Measurements from ENCODE around the gene RHOJ. TPM values are rescaled to one million over a fixed set of nuclear protein-coding genes. Genes with fewer than 3 reads are reported as not detected.
"Not testable (repeated sequence)": the region's sequence is repeated elsewhere in the genome, so short reads cannot be mapped to it uniquely, and the experiment has no call there.

Gene RHOJ
- total RNA-seq, 2 experiments from 2014 or later, result not detected

DNA sequence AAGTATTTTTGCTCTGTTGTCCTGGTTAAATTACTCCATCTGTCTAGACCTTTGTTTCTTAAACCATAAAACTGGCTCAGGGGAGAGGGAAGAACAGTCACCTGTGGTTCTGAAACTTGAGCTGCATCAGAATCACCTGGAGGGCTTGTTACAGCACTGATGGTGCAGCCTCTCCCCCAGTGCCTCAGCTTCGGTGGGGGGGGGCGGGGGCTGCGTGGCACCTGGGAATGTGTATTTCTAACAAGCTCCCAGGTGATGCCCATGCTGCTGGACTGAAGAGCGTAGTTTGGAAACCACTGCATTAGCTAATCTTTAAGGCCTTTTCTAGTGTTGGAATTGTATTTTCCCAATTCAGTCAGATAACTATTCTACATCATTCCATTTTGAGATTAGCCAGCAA lies 71.8 kb downstream of the RHOJ start:
- no peak for ATAC-seq
- CTCF ChIA-PET, result interaction anchor here (1.3 kb wide), 1 partner anchor 1097 kb away, joined by 11 read pairs; no protein-coding TSS in a partner anchor
- no peaks in the 10 kb centered on the region for H3K27me3 Mint-ChIP-seq

DNA sequence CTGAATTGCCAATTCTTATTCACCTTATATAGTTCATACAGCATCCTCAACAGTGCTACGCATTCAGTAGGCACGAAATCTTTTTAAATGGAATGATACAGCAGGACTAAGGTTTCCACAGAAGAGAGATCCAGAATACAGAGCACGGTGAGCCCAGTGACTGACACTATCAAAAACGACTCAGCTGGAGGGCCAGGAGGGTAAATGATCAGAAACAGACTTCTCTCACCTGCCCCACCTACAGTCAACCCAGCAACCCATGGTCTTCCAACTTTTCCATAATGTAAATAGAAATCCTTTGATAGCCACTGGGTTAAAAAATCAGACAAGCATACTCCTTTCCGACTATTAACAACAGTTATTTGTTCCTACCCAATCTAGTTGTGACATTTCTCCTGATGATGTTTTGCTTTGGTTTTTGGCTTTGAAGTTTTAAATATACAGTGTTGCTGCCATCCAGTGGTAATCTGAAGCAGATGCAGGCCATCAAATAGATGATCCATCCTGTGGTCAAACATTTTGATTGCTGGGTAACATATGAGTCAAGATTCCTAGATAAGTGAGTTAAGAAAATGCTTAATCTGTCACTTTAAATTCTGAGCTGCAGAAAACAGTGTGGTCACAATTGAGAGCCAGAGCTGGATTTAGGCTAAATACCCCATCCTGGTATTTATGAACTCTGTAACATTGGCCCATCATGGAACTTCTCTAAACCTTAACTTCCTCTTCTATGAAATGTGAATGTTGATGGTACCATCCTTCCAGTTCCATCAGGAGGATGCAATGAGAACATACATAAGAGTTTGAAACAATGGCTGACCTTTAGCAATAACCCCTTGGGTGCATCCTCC lies 72.5 kb downstream of the RHOJ start:
- DNase-seq (peak; percentile 7), ATAC-seq (peak; percentile 69)
- Mint-ChIP-seq H3K27me3 (no peaks in the 10 kb centered on the region), H3K9me3 (no peaks in the 10 kb centered on the region), H3K36me3 (ENCODE audit: low read depth) (no peaks in the 10 kb centered on the region), H3K4me1 (ENCODE audit: low read depth) (no peaks in the 10 kb centered on the region), H3K4me3 (no peak overlapping the region), H3K27ac (no peak overlapping the region)
- POLR2A ChIA-PET, result no interaction called here
- CTCF ChIA-PET, result interaction anchor here (1.0 to 1.3 kb wide), 4 partner anchors 13 to 1097 kb away, joined by 3 to 11 read pairs (median 4); no protein-coding TSS in a partner anchor
- intact Hi-C loops (cut with micrococcal nuclease), result loop anchor here (10.0 kb wide), 2 partner anchors 102 to 1112 kb away; no protein-coding TSS in a partner anchor
- TF ChIP-seq, protein P1, sequence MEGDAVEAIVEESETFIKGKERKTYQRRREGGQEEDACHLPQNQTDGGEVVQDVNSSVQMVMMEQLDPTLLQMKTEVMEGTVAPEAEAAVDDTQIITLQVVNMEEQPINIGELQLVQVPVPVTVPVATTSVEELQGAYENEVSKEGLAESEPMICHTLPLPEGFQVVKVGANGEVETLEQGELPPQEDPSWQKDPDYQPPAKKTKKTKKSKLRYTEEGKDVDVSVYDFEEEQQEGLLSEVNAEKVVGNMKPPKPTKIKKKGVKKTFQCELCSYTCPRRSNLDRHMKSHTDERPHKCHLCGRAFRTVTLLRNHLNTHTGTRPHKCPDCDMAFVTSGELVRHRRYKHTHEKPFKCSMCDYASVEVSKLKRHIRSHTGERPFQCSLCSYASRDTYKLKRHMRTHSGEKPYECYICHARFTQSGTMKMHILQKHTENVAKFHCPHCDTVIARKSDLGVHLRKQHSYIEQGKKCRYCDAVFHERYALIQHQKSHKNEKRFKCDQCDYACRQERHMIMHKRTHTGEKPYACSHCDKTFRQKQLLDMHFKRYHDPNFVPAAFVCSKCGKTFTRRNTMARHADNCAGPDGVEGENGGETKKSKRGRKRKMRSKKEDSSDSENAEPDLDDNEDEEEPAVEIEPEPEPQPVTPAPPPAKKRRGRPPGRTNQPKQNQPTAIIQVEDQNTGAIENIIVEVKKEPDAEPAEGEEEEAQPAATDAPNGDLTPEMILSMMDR (IDR thresholded peaks at IDR 0.05), result peak; percentile 66

More for the DNA sequence above, 71.8 kb downstream of the RHOJ start:
- H3K4me3 Mint-ChIP-seq, result no peak overlapping the region
- H3K4me1 Mint-ChIP-seq (ENCODE audit: low read depth), result no peaks in the 10 kb centered on the region
- TF ChIP-seq, protein P1 (IDR thresholded peaks at IDR 0.05), result no peak
- no peaks in the 10 kb centered on the region for H3K36me3 Mint-ChIP-seq (ENCODE audit: low read depth)
- H3K9me3 Mint-ChIP-seq, result no peaks in the 10 kb centered on the region
- intact Hi-C loops (cut with micrococcal nuclease), result loop anchor here (10.0 kb wide), 2 partner anchors 101 to 1111 kb away; no protein-coding TSS in a partner anchor
- POLR2A ChIA-PET, result no interaction called here
- DNase-seq, result no peak
- H3K27ac Mint-ChIP-seq, result no peak overlapping the region

DNA sequence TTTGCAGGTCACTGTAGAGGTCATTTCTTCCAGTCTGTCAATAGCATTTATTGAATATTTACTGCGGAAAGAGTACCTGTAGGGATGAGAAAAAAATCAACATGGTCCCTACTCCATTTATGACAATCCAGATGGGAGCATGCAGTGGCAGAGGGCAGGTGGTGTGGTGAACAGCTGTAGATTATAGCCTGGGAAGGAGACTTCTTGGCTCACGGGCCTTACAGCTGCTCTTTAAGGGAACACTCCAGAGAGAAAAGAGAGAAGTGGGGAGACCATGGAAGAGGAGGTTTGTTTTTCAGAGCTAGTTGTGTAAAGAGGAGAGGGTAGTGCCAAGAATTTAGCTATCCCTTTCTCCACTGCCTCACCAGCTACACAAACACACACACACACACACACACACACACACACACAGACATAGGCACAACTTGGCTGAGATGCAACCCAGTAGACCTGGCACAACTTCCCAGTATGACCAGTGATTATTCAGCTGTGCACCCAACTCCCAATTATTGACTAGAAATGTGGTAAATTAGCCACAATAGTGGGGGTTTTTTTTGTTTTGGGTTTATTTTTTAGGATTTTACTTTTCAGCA lies 73.4 kb downstream of the RHOJ start:
- ATAC-seq (no peak), DNase-seq (no peak)
- POLR2A ChIA-PET, result interaction anchor here (0.7 kb wide), 1 partner anchor 244 kb away, joined by 3 read pairs; no protein-coding TSS in a partner anchor
- TF ChIP-seq, protein P1 (IDR thresholded peaks at IDR 0.05), result no peak
- CTCF ChIA-PET, result interaction anchor here (1.0 to 1.4 kb wide), 5 partner anchors 9 to 1010 kb away, joined by 3 to 6 read pairs (median 3); no protein-coding TSS in a partner anchor
- intact Hi-C loops (cut with micrococcal nuclease), result loop anchor here (10.0 kb wide), 2 partner anchors 103 to 1113 kb away; no protein-coding TSS in a partner anchor
- Mint-ChIP-seq H3K27me3 (no peaks in the 10 kb centered on the region), H3K4me1 (ENCODE audit: low read depth) (no peaks in the 10 kb centered on the region), H3K9me3 (no peaks in the 10 kb centered on the region), H3K36me3 (ENCODE audit: low read depth) (no peaks in the 10 kb centered on the region), H3K27ac (no peak overlapping the region), H3K4me3 (no peak overlapping the region)

DNA sequence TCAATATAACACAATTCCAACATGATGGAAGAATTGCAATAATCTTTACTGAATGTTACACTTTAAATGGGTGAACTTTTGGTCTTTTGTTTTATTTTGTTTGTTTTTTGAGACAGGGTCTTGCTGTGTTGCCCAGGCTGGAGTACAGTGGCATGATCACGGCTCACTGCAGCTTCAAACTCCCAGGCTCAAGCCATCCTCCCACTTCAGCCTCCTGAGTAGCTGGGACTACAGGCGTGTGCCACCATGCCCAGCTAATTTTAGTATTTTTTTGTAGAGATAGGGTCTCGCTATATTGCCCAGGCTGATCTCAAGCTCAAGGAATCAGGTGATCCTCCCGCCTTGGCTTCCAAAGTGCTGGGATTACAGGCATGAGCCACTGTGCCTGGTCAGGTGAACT lies 75.7 kb downstream of the RHOJ start:
- H3K4me3 Mint-ChIP-seq; H3K9me3 Mint-ChIP-seq; H3K27ac Mint-ChIP-seq; H3K36me3 Mint-ChIP-seq (ENCODE audit: low read depth); POLR2A ChIA-PET; H3K27me3 Mint-ChIP-seq; DNase-seq; ATAC-seq; H3K4me1 Mint-ChIP-seq (ENCODE audit: low read depth): not testable (repeated sequence)
- CTCF ChIA-PET, result interaction anchor here (1.9 kb wide), 1 partner anchor 1100 kb away, joined by 6 read pairs; no protein-coding TSS in a partner anchor
- intact Hi-C loops (cut with micrococcal nuclease), result loop anchor here (10.0 kb wide), 2 partner anchors 105 to 1115 kb away; no protein-coding TSS in a partner anchor

DNA sequence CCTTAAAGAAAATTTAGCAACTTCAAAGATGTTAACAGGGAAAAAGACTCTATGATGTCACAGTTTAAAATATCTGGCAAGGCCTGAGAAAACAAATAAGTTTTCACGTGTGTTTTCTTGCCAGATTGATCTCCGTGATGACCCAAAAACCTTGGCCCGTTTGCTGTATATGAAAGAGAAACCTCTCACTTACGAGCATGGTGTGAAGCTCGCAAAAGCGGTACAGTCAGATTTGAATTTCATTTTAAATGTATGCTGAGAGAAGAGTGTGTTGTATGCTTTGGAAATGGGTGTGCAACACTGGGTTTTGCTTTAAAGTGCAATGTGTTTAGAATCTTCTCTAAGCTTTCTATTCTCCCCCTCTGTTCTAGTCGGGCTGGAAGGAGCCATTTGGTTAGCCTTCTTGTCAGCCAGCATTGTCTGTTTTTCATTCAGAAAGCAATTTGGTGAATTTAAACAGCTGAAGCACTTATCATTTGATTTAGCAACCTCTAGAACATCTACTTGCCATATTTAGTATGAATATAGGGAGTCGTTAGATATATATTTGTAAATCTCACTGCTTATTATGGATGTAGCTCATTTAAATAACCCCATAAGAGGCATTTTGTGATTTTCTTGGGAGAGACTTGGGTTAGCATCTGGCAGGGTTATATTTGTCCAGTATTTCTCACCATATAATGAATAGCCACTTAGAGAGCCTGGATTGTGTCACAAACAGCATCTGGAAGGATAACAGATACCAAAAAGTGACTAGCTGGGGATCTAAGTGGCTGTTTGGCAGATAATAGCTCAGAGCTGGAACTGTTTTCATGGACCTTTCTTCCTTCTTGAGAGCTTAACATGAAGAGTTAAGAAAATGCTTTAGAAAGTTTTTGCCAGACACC lies 79.0 kb downstream of the RHOJ start:
- CTCF ChIA-PET, result interaction anchor here (1.1 to 1.8 kb wide), 4 partner anchors 9 to 43 kb away, joined by 3 to 7 read pairs (median 5); no protein-coding TSS in a partner anchor
- Mint-ChIP-seq H3K4me3 (no peak overlapping the region), H3K27me3 (no peaks in the 10 kb centered on the region), H3K36me3 (ENCODE audit: low read depth) (no peaks in the 10 kb centered on the region), H3K27ac (no peak overlapping the region), H3K4me1 (ENCODE audit: low read depth) (no peaks in the 10 kb centered on the region), H3K9me3 (no peaks in the 10 kb centered on the region)
- POLR2A ChIA-PET, result no interaction called here
- DNase-seq, result peak; percentile 12
- peak; percentile 60 for ATAC-seq
- TF ChIP-seq, protein P1 (IDR thresholded peaks at IDR 0.05), result no peak
- intact Hi-C loops (cut with micrococcal nuclease), result no loop called here

Data from activated CD8-positive, alpha-beta T cell treated with anti-CD3 and anti-CD28 coated beads for 36 hours (primary cell).